Activated T-helper 2 cell treated with anti-CD3 and anti-CD28 coated beads, Interferon-gamma antibody, Interleukin-2, Interleukin-4, amounts not matched to agents 10 μg/mL and 5 μg/mL and 100 μg/mL, durations not matched to agents 14 hours and 24 hours and 36 hours (primary cell): ENCODE data around the gene IZUMO1. TPM values are rescaled to one million over a fixed set of nuclear protein-coding genes. Genes with fewer than 3 reads are reported as not detected.

Experiments used
- DNase-seq: peaks from one replicate; pipeline ENCODE4 v3.0.0; 2021; ENCODE audit warnings: low spot score
- H3K27ac Mint-ChIP-seq: one replicate; pipeline ENCODE4 v1.8.0; 2021; ENCODE audit warnings: mixed read lengths
- H3K27me3 Mint-ChIP-seq: one replicate; pipeline ENCODE4 v1.8.0; 2021; ENCODE audit warnings: low read depth, mixed read lengths
- H3K36me3 Mint-ChIP-seq: one replicate; pipeline ENCODE4 v1.8.0; 2021; ENCODE audit warnings: low read depth, mixed read lengths
- H3K4me1 Mint-ChIP-seq: one replicate; pipeline ENCODE4 v1.8.0; 2021; ENCODE audit warnings: low read depth, mixed read lengths
- H3K4me3 Mint-ChIP-seq: one replicate; pipeline ENCODE4 v1.8.0; 2021; ENCODE audit warnings: low read depth, mild to moderate bottlenecking, moderate library complexity, mixed read lengths
- H3K9me3 Mint-ChIP-seq: one replicate; pipeline ENCODE4 v1.8.0; 2021; ENCODE audit warnings: mixed read lengths
- intact Hi-C: fragments of 100-400 bp; cut with micrococcal nuclease; formaldehyde crosslinking; loops from one replicate; pipeline ENCODE4 v1.15.1; 2023
- total RNA-seq: library from RNA; stranded (reverse); gene quantifications from 2 replicates; pipeline ENCODE4 v1.2.3, GENCODE V29; 2022

Gene IZUMO1
- total RNA-seq, 1 donor from 2014 or later, result 0.21 TPM

DNA sequence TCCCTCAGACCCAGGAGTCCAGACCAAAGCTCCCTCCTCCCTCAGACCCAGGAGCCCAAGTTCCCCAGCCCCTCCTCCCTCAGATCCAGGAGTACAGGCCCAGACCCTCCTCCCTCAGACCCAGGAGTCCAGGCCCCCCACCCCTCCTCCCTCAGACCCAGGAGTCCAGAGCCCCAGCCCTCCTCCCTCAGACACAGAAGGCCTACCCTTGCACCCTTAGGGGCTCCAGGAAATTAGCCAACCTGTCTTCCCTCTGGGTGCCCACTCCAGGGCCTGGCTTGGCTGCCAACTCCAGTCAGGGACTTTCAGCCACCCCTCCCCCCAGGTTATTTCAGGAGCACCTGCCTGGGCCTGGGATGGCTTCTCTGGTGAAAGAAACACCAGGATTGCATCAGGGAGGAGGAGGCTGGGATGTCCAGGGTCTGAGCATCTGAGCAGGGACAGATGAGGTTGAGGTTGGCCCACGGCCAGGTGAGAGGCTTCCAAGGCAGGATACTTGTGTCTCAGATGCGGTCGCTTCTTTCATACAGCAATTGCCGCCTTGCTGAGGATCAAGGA lies 8.5 kb upstream of the IZUMO1 start, which contains the start of gene FGF21:
FGF21 (plus strand) TSS at position 441 of the 558 bp plus-strand sequence. CDS start 713 bp downstream, outside the sequence.
- H3K36me3 Mint-ChIP-seq, result no peaks in the 10 kb centered on the region
- intact Hi-C loops, result no loop called here
- peaks cover 26% of the 10 kb centered on the region for H3K27me3 Mint-ChIP-seq
- peaks cover 10% of the 10 kb centered on the region for H3K4me1 Mint-ChIP-seq
- no peak within 1 kb of the TSS for H3K27ac Mint-ChIP-seq
- DNase-seq, result no peak
- H3K4me3 Mint-ChIP-seq, result no peak within 1 kb of the TSS
- no peaks in the 10 kb centered on the region for H3K9me3 Mint-ChIP-seq

DNA sequence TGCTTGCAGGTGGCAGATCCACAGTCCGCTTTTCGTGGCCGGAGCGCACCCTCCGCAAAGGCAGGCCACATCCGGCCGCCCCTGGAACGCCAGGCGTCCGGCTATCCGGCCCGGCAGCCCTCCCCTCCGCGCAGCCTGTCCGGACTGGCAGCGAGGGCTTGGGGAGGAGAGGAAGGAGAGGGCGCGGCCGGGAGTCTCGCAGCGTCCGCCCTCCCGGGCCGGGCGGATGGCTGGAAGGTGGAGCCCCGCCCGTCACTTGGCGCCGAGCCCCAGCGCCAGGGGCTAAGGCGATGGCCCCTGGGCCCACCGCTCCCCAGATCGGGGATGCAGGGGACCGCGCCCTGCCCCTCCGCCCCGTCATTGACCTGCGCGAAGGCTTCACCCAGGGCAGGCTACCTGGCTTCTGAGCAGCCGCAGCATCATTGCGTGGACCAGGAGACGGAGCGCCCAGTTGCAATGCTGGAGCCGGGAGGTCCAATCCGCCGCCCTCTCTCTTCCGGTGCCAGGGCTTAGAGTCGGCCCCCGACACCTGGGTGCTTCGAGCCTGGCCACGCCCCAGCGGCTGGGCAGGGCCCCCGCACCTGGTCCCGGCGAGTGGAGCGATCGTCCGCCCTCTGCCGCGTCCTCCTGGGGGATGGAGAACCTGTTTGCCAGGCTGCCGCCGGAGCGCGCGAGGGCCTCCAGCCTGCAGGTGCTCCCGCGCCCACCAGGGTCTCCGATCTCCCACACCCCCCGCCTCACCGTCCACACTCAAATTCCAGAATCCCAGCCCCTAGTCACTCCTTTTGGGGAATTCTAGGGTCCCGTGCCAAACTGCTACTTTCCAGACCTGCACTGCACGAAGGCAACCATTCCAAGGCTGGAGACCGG lies 6.0 kb upstream of the IZUMO1 start, which contains the start of gene FUT1:
FUT1 (minus strand) TSS at position 146 of the 870 bp plus-strand sequence. CDS start 1,360 bp downstream, outside the sequence.
- no peak within 1 kb of the TSS for H3K27ac Mint-ChIP-seq
- no peaks in the 10 kb centered on the region for H3K36me3 Mint-ChIP-seq
- no peaks in the 10 kb centered on the region for H3K9me3 Mint-ChIP-seq
- intact Hi-C loops, result no loop called here
- DNase-seq, result no peak
- peaks cover 26% of the 10 kb centered on the region for H3K27me3 Mint-ChIP-seq
- peaks cover 10% of the 10 kb centered on the region for H3K4me1 Mint-ChIP-seq
- H3K4me3 Mint-ChIP-seq, result peak within 1 kb of the TSS; percentile 73

DNA sequence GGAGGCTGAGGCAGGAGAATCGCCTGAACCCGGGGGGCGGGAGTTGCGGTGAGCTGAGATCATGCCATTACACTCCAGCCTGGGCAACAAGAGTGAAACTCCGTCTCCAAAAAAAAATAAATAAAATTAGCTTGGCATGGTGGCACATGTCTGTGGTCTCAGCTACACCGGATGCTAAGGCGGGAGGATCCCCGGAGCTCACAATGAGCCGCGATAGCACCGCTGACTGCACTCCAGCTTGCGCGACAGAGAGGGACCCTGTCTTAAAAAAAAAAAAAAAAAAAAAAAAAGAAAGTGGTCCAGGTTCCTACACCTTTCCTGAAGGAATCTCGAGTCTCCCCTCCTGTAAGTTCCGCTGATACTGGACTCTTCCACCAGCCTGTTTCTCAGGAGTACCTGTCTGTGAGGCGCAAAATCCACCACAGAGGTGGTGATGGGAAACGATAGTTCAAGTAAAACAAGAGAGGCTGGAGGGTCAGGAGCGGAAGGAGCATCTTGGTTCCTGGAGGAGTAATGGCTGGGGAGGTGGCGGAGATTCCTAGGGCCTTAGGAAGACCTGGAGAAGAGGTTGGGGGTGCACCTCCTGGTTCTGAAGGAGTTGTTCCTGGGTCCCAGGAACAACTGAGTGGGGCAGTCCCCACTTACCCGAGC lies 5.3 kb upstream of the IZUMO1 start:
- no peaks in the 10 kb centered on the region for H3K9me3 Mint-ChIP-seq
- no peak overlapping the region for H3K27ac Mint-ChIP-seq
- DNase-seq, result no peak
- H3K27me3 Mint-ChIP-seq, result peaks cover 26% of the 10 kb centered on the region
- H3K4me3 Mint-ChIP-seq, result peak overlapping the region; percentile 73
- H3K36me3 Mint-ChIP-seq, result no peaks in the 10 kb centered on the region
- intact Hi-C loops, result no loop called here
- H3K4me1 Mint-ChIP-seq, result peaks cover 11% of the 10 kb centered on the region

DNA sequence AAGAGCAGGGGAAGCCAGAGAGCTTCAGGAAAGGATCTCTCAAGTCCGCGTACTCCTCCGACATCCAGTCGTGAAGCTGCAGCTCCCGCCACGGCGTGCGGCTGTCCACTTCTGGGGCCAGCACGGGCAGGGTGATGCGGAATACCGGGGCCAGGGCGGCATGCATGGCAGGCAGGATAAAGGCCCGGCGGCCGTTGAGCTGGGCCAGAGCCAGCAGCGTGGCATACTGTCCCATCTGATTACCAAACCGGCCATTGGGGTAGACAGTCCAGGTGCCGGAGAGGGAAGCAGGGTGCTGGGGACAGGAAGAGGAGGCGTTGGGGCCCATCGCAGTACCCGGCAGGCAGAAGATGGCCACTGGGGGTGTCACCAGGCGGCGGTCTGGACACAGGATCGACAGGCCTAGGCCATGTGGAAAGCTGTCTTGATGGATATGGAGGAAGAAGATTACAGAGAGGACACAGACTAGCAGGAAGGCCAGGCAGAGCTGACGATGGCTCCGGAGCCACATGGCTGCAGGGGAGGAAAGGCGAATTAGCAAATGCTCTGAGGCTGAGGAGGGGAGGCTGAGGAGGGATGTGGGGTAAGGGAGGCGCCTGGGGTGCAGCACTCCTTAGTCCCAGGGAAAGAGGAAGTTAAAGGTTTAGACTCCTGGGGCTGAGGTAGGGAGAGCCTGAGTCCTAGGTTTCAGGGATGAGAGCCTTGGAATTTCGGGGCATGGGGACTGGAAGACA lies 4.2 kb upstream of the IZUMO1 start:
- Mint-ChIP-seq H3K27me3 (peaks cover 26% of the 10 kb centered on the region), H3K4me3 (peak overlapping the region; percentile 28), H3K36me3 (no peaks in the 10 kb centered on the region), H3K9me3 (no peaks in the 10 kb centered on the region), H3K27ac (no peak overlapping the region), H3K4me1 (peaks cover 17% of the 10 kb centered on the region)
- DNase-seq, result no peak
- intact Hi-C loops, result no loop called here

DNA sequence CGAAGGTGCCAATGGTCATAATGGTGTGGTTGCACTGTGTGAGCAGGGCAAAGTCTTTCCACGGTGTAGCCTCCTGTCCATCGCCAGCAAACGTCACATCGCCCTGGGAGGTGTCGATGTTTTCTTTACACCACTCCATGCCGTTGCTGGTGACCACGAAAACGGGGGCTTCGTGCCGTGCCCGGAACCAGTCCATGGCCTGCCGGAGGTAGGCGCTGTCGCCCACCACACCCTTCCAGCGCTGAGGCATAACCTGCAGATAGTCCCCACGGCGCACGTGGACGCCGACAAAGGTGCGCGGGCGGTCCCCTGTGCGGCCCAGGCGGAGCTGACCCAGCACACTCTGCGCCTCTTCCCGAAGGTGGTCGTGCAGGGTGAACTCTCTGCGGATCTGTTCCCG lies 3.6 kb upstream of the IZUMO1 start:
- H3K36me3 Mint-ChIP-seq, result no peaks in the 10 kb centered on the region
- intact Hi-C loops, result no loop called here
- no peak for DNase-seq
- H3K4me3 Mint-ChIP-seq, result no peak overlapping the region
- H3K9me3 Mint-ChIP-seq, result no peaks in the 10 kb centered on the region
- no peak overlapping the region for H3K27ac Mint-ChIP-seq
- H3K27me3 Mint-ChIP-seq, result peaks cover 26% of the 10 kb centered on the region
- peaks cover 19% of the 10 kb centered on the region for H3K4me1 Mint-ChIP-seq

DNA sequence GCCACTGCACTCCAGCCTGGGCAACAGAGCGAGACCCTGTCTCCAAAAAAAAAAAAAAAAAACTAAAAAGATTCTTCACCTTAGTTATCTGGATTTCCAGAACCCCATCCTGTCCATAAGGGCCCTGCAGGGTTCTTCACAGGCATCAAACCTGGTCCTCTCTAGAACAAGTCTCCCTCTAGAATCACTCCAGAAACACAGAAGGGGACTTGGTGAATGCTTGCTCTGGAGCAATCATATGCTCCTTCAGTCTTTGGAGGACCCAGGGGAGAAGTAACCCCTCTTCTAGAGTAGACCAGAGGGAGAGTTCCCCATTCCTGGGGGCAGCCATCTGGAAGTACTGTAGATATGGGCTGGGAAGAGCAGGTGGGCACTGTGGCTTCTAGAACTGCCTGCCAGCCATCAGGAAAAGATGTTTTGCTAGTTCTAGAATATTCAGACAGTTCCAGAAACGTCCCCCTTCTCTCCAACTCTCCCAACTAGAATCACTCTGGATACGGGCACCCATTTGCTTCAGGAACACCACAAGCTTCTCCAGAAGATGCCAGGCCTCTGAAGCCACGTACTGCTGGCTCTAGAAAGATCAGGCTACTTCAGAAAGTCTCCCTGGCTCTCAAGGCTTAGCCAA lies 3.0 kb upstream of the IZUMO1 start:
- no peaks in the 10 kb centered on the region for H3K36me3 Mint-ChIP-seq
- intact Hi-C loops, result loop anchor here (5.0 kb wide), 1 partner anchor 87 kb away; no protein-coding TSS in a partner anchor
- peaks cover 23% of the 10 kb centered on the region for H3K27me3 Mint-ChIP-seq
- H3K4me1 Mint-ChIP-seq, result peaks cover 19% of the 10 kb centered on the region
- H3K9me3 Mint-ChIP-seq, result no peaks in the 10 kb centered on the region
- DNase-seq, result no peak
- no peak overlapping the region for H3K27ac Mint-ChIP-seq
- no peak overlapping the region for H3K4me3 Mint-ChIP-seq

DNA sequence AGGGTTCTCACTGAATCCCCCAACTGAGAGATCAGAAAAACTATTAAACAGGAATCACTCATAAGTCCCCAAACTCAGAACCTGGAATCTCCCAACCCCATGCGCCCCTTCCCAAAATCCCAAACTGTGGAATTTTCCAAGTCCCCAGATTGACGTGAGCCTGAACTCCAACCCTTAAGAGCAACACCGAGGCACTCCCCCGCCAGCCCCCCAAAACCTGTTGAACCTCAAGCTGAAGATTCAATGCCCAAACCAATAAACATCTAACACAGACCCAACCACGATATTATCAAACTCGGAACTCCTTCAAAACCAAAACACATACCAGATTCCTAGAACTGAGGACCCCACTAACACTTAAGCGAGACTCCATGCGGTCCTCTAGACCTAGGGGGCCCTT lies 599 bp downstream of the IZUMO1 start:
- peak overlapping the region; percentile 58 for H3K4me3 Mint-ChIP-seq

DNA sequence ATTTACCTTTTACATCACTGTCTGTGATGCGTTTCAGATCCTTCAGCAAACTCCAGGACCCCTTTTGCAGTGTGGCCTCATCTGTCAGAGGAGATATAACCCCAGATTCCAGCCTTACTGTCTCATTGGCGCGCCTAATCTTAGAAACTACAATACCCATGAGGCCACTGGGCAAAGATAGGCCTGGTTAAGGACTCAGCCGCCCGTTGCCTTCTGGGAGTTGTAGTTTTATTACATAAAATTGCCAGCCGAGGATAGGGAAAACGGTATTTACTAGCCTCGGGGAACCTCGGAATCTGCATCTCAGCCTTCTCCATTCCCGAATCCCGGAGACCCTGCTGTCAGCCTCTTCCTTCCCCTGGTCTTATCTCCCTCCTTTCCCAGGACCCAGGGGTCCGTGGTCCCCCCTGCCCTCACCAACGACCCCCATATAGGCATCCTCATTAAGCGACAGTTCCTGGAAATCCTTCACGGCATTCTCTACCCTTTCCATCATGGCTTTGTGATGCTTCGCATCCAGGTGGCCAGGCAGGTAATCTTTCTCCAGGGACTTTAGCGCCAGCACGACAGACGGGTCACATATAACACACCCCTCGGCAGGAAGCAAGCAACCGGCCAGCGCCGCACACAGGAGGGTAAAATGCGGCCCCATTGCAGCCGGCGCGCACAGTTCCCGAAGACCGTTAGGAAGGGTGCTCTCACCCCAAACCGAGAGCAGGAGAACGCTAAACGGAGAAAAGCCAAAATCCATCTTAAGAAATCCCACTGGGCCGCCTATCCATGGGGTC lies 1.3 kb downstream of the IZUMO1 start:
- Mint-ChIP-seq H3K4me1 (peaks cover 15% of the 10 kb centered on the region), H3K27me3 (peaks cover 3% of the 10 kb centered on the region), H3K27ac (peak overlapping the region; percentile 28), H3K4me3 (peak overlapping the region; percentile 47), H3K36me3 (no peaks in the 10 kb centered on the region), H3K9me3 (no peaks in the 10 kb centered on the region)
- intact Hi-C loops, result loop anchor here (5.0 kb wide), 1 partner anchor 83 kb away; no protein-coding TSS in a partner anchor
- DNase-seq, result peak; percentile 44

More for the DNA sequence above, 599 bp downstream of the IZUMO1 start:
- peaks cover 3% of the 10 kb centered on the region for H3K27me3 Mint-ChIP-seq
- no peak overlapping the region for H3K27ac Mint-ChIP-seq
- H3K4me1 Mint-ChIP-seq, result peaks cover 16% of the 10 kb centered on the region
- H3K9me3 Mint-ChIP-seq, result no peaks in the 10 kb centered on the region
- DNase-seq, result no peak
- intact Hi-C loops, result loop anchor here (5.0 kb wide), 1 partner anchor 84 kb away; no protein-coding TSS in a partner anchor
- no peaks in the 10 kb centered on the region for H3K36me3 Mint-ChIP-seq

DNA sequence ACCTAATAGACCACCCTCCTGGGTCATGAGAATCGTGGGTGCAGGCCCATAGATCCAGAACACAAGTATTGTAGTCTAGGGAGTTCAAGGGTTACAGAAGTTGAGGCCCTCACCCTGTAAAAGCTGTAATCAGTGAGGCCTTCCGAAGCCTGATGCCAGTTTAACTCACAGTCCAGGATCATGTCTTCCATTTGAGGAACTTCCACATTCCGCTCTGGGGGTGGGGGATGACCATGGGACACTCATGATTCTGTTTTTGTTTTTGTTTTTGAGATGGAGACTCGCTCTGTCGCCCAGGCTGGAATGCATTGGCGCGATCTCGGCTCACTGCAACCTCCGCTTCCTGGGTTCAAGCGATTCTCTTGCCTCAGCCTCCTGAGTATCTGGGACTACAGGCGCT lies 4.6 kb downstream of the IZUMO1 start:
- Mint-ChIP-seq H3K4me1 (peaks cover 16% of the 10 kb centered on the region), H3K4me3 (no peak overlapping the region), H3K36me3 (no peaks in the 10 kb centered on the region), H3K9me3 (no peaks in the 10 kb centered on the region), H3K27me3 (peaks cover 3% of the 10 kb centered on the region), H3K27ac (no peak overlapping the region)
- intact Hi-C loops, result no loop called here
- DNase-seq, result no peak

DNA sequence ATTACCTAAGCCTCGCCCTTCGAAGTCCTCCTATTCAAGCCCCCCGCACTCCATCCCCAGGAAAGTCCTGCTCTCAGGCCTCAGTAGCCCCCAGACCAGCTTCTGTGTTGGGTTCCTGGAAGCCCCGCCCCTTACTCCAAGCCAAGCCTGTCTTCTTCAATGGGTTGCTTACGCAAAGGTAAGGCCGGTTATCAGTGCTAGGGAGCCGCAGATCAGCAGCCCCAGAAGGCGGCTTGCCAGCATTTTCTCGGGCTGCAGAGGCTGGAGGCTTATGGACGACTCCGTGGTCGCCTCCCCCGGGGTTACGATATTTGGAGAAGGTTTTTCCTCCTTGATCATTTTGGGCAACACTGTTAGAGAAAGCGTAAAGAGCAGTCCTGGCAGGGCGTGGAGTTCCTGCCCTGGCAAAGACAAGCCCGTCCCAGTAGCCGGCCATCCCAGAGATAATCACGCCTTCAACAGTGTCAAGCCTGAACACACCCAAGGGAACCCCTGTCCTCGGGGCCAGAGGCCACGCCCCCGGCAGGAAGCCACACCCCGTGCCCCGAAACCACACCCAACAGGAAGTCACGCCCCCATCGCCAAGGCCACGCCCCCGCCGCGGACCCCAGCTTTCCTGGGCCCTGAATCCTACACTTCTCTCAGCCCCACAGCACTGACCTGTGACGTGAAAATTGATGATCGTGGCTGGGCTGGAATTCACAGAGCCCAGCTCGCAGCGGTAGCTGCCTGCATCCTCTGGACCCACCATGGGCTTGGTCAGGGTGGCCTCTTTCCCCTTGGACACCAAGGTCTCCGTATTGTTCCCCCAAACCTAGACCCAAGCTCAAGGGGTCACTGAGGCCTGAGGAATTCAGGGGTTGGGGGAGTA lies 5.3 kb downstream of the IZUMO1 start:
- Mint-ChIP-seq H3K9me3 (no peaks in the 10 kb centered on the region), H3K27me3 (peaks cover 3% of the 10 kb centered on the region), H3K36me3 (no peaks in the 10 kb centered on the region), H3K27ac (no peak overlapping the region), H3K4me1 (peaks cover 14% of the 10 kb centered on the region), H3K4me3 (peak overlapping the region; percentile 39)
- intact Hi-C loops, result no loop called here
- peak; percentile 30 for DNase-seq
